Stomach smooth muscle (tissue), 2 donors: ENCODE data around the gene PIK3AP1.
"Not testable (repeated sequence)": the region's sequence is repeated elsewhere in the genome, so short reads cannot be mapped to it uniquely, and the experiment has no call there.

Experiments
- H3K27ac ChIP-seq: one replicate; pipeline ENCODE4 v1.7.0; 2013; ENCODE audit warnings: mild to moderate bottlenecking, low read length, inconsistent platforms
- H3K27me3 ChIP-seq, 2 donors: one replicate each; pipeline ENCODE4 v1.7.0; 2013; ENCODE audit warnings: low read length in 2 of 2; ENCODE audit not compliant: insufficient read depth in 2 of 2, control insufficient read depth in 1 of 2
- H3K36me3 ChIP-seq, 2 donors: one replicate each; pipeline ENCODE4 v1.7.0; 2013; ENCODE audit warnings: low read length in 2 of 2; ENCODE audit not compliant: control insufficient read depth in 2 of 2, insufficient read depth in 2 of 2
- H3K4me1 ChIP-seq: one replicate; pipeline ENCODE4 v1.7.0; 2013; ENCODE audit warnings: low read length; ENCODE audit not compliant: control insufficient read depth, insufficient read depth
- H3K4me3 ChIP-seq, 2 donors: one replicate each; pipeline ENCODE4 v1.7.0; 2013; ENCODE audit warnings: low read length in 2 of 2
- H3K9ac ChIP-seq, 2 donors: one replicate each; pipeline ENCODE4 v1.7.0; 2013; ENCODE audit warnings: low read length in 2 of 2, mild to moderate bottlenecking in 1 of 2
- H3K9me3 ChIP-seq, 2 donors: one replicate each; pipeline ENCODE4 v1.7.0; 2013; ENCODE audit warnings: low read length in 2 of 2; ENCODE audit not compliant: control insufficient read depth in 2 of 2
- donor health status: healthy.
- donor health status: Pancreatic carcinoma.

The PIK3AP1 gene

DNA sequence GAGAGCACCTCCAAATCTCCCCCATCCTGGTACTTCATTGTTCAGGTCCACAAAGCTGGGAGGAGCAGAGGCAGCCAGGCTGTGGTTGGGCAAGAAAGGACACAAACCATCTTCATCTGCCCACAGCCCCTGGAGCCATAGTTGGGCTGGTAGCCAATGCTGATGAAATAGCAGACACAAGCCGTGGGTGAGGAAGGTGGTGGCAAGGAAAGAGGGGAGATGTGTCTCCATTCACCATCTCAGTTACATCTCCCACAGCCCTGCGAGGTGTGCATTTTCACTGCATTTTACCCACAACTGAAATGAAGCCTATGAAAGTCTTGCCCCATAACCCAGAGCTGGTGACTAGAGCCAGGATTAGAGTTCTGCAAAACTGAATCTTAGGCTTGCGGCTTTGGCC lies 35.0 kb downstream of the PIK3AP1 start:
- Histone ChIP-seq H3K36me3 (no peaks in the 10 kb centered on the region), H3K4me1 (no peaks in the 10 kb centered on the region), H3K9ac (no peak overlapping the region), H3K27me3 (peaks cover 0 to 3% of the 10 kb centered on the region in 2 donors), H3K4me3 (no peak overlapping the region), H3K27ac (no peak overlapping the region), H3K9me3 (no peaks in the 10 kb centered on the region)

DNA sequence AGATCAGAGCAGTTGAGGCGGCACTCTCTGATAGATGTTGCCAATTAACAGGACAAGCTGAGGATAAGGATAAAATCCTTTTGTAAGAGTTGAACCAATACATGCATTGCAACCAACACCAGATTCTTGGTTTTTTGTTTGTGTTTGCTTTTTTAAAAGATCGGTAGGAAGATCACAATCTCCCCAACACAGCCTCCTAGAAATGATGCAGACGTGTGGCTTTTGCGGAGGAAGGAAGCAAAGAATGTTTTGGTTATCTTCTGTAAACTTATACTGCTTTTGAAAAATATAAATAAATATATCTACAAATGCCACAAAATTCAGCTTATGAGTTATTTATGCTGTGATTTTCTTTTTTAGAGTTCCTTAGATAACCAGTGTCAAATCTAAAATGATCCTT lies 35.5 kb downstream of the PIK3AP1 start:
- Histone ChIP-seq H3K27ac (no peak overlapping the region), H3K9ac (no peak overlapping the region), H3K27me3 (peaks cover 0 to 3% of the 10 kb centered on the region in 2 donors), H3K9me3 (no peaks in the 10 kb centered on the region), H3K4me3 (no peak overlapping the region), H3K36me3 (no peaks in the 10 kb centered on the region), H3K4me1 (no peaks in the 10 kb centered on the region)

DNA sequence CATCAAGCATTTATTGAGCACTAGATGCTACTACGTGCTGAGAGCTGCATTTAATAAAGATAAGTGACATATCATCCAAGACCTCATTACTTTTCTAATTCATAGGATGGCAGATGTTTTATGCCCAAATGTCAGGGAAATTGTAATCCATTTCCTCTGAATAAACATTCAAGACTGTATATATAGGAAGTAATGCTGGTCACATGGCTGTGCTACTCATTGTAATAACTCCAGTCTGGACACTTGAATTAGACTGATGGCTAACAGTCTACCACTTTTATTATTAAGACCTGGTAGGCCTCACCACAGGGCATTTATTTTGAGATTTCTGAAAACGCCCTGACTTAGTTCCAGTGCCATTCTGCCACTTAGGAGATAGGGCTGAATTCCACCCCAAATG lies 36.6 kb downstream of the PIK3AP1 start:
- H3K27ac ChIP-seq, result no peak overlapping the region
- no peak overlapping the region for H3K4me3 ChIP-seq
- peaks cover 0 to 3% of the 10 kb centered on the region in 2 donors for H3K27me3 ChIP-seq
- H3K9ac ChIP-seq, result no peak overlapping the region
- H3K4me1 ChIP-seq, result no peaks in the 10 kb centered on the region
- H3K36me3 ChIP-seq, result no peaks in the 10 kb centered on the region
- H3K9me3 ChIP-seq, result no peaks in the 10 kb centered on the region

DNA sequence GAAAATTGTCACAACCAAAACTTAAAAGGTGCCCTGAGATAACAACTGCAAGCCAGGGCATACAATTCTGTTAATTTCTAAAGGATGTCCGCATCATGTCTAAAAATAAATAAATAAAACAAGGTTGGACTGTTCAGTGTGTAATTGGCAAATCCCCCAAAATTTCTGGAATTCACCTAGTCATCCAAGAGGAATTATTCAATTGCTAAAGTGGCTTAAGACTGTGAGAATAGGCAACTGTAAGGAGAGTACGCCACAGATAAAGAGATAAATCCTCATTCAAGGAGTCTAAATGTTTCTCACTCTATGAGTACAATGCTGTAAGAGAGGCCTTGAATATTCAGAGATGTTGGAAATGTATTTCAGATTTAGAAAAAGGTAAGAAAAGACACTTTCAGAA lies 37.2 kb downstream of the PIK3AP1 start:
- Histone ChIP-seq H3K36me3 (no peaks in the 10 kb centered on the region), H3K4me3 (no peak overlapping the region), H3K9ac (no peak overlapping the region), H3K4me1 (no peaks in the 10 kb centered on the region), H3K27me3 (peaks cover 0 to 3% of the 10 kb centered on the region in 2 donors), H3K9me3 (no peaks in the 10 kb centered on the region), H3K27ac (no peak overlapping the region)

- no peaks in the 10 kb centered on the region for H3K9me3 ChIP-seq
- no peaks in the 10 kb centered on the region for H3K4me1 ChIP-seq
- H3K4me3 ChIP-seq, result no peak overlapping the region
- no peaks in the 10 kb centered on the region for H3K36me3 ChIP-seq
- H3K27me3 ChIP-seq, result peaks cover 0 to 3% of the 10 kb centered on the region in 2 donors
- H3K27ac ChIP-seq, result no peak overlapping the region
- H3K9ac ChIP-seq, result no peak overlapping the region
These were observed 38.8 kb downstream of the PIK3AP1 start for GRCh38 chr10:96681524-96681923.

DNA sequence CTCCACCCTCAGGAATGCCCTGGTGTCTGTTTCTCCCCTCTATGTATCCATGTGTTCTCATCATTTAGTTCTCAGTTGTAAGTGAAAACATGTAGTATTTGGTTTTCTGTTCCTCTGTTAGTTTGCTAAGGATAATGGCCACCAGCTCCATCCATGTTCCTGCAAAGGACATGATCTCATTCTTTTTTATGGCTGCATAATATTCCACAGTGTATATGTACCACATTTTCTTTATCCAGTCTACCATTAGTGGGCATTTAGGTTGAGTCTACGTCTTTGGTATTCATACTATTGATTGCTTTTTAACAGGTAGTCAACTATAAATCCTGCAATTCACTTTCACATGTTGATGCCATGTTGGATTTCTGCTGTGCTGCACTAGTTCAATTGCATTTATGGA lies 39.9 kb downstream of the PIK3AP1 start:
- H3K36me3 ChIP-seq, H3K4me1 ChIP-seq, H3K9ac ChIP-seq, H3K27ac ChIP-seq, H3K4me3 ChIP-seq, H3K9me3 ChIP-seq, H3K27me3 ChIP-seq: not testable (repeated sequence)

DNA sequence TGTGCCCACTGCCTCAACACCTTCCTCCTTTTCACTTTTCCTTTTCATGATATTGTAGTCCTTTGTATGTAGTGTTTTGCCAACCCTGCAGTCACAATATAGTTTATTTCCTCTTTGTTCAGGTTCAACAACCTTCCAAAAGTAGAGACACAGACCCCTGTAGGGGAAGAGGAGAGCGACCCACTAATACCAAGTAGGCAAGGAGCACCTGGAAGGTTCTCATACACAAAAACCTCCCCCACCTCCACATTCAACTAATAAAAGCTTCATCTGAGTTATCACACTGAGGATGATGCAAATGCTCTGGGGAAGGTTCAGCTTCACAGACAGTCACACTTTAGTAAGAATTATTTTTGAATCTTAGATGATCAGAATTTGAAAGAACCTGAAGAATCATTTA lies 41.6 kb downstream of the PIK3AP1 start:
- Histone ChIP-seq H3K4me3 (no peak overlapping the region), H3K27ac (no peak overlapping the region), H3K9ac (no peak overlapping the region), H3K9me3 (no peaks in the 10 kb centered on the region), H3K27me3 (peaks cover 0 to under 1% of the 10 kb centered on the region in 2 donors), H3K36me3 (no peaks in the 10 kb centered on the region), H3K4me1 (peaks cover 3% of the 10 kb centered on the region)

DNA sequence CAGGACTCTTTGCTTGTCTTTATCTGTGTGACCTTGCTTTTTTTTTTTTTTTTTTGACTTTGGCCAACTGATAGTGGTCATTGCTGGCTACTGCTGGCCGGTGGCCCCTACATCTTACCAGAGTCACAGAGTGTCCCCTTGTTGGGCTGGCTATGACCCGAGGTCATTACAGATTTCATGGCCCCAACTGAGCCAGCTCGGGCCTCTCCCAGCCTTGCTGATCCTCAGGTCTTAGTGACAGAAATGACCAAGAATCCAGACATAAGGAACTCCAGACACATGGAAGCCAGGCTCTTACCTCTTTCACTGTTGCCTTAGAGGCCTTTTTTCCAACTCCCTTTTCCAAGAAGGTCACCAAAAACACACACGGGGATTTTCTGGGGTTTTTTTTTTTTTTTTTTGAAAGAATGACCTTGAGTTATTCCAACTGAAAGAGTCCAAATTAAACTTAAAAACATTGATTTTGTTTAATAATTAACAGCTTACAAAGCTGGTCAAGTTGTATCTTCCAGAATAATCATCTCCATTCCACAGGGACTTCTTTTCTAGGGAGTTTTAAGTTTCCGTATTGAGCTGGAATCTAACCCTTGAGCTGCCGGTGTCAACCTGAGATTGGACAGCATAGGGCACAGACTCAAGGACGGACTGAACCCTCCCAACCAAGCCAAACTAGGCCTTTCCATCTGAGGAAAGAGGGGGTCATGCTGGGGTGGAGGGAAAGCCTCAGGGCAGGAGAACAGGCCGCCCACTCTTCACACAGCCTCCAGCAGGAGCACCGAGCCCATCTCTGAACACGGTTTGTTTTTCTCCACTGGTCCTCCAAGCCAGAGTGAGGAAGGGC lies 43.8 kb downstream of the PIK3AP1 start:
- Histone ChIP-seq H3K4me1 (peaks cover 6% of the 10 kb centered on the region), H3K27ac (no peak overlapping the region), H3K27me3 (no peaks in the 10 kb centered on the region), H3K4me3 (no peak overlapping the region), H3K36me3 (no peaks in the 10 kb centered on the region), H3K9ac (no peak overlapping the region), H3K9me3 (no peaks in the 10 kb centered on the region)

- no peak overlapping the region for H3K27ac ChIP-seq
These were observed 44.5 kb downstream of the PIK3AP1 start for GRCh38 chr10:96675846-96676245.

DNA sequence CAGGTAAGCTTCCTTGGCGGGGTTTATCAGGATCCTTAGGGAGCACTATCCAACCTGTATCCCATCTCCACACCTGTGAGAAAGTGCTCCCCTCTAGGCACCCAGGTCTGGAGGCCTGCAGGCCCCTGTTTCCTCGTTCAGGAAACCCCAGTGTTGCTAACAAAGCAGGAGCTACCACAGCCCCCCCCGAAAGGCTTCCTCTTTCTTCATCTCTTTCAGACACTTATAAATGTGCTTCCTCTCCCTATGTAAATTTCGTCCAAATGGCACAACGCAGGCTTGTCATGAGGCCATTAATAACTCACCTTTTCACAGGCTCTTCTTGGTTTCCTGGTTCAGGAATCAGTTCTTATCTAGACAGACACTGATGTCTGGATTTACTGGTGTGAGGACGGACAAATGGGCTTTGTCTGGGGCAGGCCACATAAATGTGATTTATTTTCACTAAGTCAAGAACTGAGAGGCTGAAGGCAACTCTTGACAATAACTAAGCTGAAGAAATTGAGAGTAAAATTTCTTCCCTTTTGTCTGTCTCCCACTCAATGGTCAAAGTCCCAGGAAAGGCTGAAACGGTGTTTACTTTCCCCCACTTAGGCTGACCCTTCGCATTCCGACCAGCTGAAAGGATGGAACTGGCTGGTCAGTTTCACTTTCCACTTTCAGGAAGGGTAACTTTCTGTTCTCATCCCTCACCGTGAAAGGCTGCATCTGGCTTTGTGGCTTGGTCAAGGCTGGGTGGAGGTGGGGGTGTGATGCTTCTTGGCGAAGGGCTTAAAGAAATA lies 46.8 kb downstream of the PIK3AP1 start:
- Histone ChIP-seq H3K36me3 (no peaks in the 10 kb centered on the region), H3K4me3 (peak overlapping the region; percentile 40 to 61), H3K9ac (peak overlapping the region; percentile 29 to 49), H3K27ac (peak overlapping the region; percentile 37), H3K4me1 (peaks cover 6% of the 10 kb centered on the region), H3K27me3 (no peaks in the 10 kb centered on the region), H3K9me3 (no peaks in the 10 kb centered on the region)

More at GRCh38 chr10:96675846-96676245, 44.5 kb downstream of the PIK3AP1 start:
- Histone ChIP-seq H3K4me3 (no peak overlapping the region), H3K27me3 (no peaks in the 10 kb centered on the region), H3K4me1 (peaks cover 6% of the 10 kb centered on the region), H3K9me3 (no peaks in the 10 kb centered on the region), H3K9ac (no peak overlapping the region), H3K36me3 (no peaks in the 10 kb centered on the region)
